ENCODE measurements around the gene DDX25. TPM values are rescaled to one million over a fixed set of nuclear protein-coding genes. Genes with fewer than 3 reads are reported as not detected.
A peak's percentile ranks its signal among the peaks of the same experiment; 100 is the strongest.

Gene DDX25
- total and polyA plus RNA-seq, 2 of the 8 experiments (the other 6 are each of a cell fraction or from before 2014, with no cell fraction given) = 17.6 to 17.9 TPM

DNA sequence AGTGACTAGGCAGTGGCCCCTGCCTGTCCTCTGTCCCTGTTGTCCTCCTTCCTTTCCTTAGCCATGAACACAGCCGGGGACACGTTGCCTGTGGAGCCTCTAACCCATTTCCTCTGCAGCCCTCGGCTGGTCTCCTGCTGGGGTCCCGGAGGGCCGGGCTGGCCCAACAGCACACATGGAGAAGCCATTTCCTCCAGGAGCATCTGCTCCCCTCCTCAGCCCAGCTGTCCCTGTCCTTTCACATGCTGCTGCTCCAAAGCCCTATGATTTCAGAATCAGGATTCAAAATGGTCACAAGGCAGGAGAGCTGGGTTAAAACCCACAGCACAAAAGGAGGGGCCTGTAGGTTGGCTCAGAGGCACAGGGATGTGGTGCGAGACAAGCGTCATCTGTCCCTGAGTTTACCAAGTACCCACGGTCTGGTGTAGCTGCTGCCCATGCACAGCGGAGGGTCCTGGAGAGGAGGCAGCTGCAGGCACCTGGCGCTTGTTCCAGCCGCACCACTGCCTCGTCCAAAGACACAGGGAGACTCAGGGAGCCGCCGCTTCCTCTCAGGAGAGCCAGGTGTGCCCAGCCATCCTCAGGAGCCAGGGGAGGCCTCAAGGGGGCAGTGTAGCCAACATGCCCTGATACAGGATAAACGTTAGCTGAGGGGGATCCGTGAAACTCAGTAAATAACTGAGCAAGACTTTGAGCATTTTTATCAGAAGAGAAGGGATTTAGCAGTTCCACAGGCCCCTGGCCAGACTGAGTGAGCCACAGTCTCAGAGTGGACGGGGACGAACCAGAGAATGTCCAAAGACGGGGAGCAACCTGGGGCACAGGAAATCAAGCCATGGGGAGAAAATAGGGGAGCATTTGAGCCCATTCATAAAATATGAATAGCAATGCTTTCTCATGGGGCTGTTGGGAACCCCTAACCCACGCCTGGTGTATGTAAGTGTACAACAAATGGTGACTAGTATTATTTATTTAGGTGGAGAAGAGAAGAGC is 37.6 kb downstream of the DDX25 start (continued):
- TF ChIP-seq SUZ12 (IDR thresholded peaks at IDR 0.05; ENCODE audit: low read length) = no peak
- peak in 1 of 2 experiments; percentile 63; a peak in 1 of 3 replicates for TF ChIP-seq EP300 (IDR thresholded peaks at IDR 0.05; ENCODE audit: borderline replicate concordance in 1 of 2, low read depth in 2 of 2, low read length in 2 of 2)
- no peak for TF ChIP-seq SRF (IDR thresholded peaks at IDR 0.05; ENCODE audit: low read depth, low read length)
- TF ChIP-seq KDM4A (IDR thresholded peaks at IDR 0.05; ENCODE audit: low read depth, low read length, severe bottlenecking) = no peak
- peak; percentile 71 to 78 for TF ChIP-seq RAD21 (IDR thresholded peaks at IDR 0.05 in 1 of 2, conservative IDR thresholded peaks at IDR 0.05 in 1 of 2; ENCODE audit: low read depth in 2 of 2, low read length in 2 of 2)
- no peak for TF ChIP-seq KDM5A (IDR thresholded peaks at IDR 0.05; ENCODE audit: low read length)
- no peak for TF ChIP-seq RBBP5 (IDR thresholded peaks at IDR 0.05; ENCODE audit: borderline replicate concordance, low read depth, low read length)
- TF ChIP-seq JUND (IDR thresholded peaks at IDR 0.05; ENCODE audit: low read length) = no peak
- no peak for TF ChIP-seq PHF8 (conservative IDR thresholded peaks at IDR 0.05; ENCODE audit: low read depth, low read length)
- no peak for TF ChIP-seq CTBP2 (IDR thresholded peaks at IDR 0.05; ENCODE audit: borderline replicate concordance, insufficient read depth, insufficient read length, low read length)
- peak; percentile 43; the same call in 1 of the 2 replicates for TF ChIP-seq CREB1 (IDR thresholded peaks at IDR 0.05)
- peak; percentile 76 for TF ChIP-seq MAX (IDR thresholded peaks at IDR 0.05)
- TF ChIP-seq TAF1 (IDR thresholded peaks at IDR 0.05; ENCODE audit: low read depth, low read length) = peak; percentile 57
- 0 out of 2 replicates have a peak, but pooled peaks have one; percentile 41 for TF ChIP-seq YY1 (IDR thresholded peaks at IDR 0.05; ENCODE audit: low read depth, low read length)
- no peak for TF ChIP-seq POLR2A (IDR thresholded peaks at IDR 0.05; ENCODE audit: control extremely low read depth in 1 of 2, low read depth in 2 of 2, low read length in 2 of 2)
- TF ChIP-seq EZH2 (IDR thresholded peaks at IDR 0.05; ENCODE audit: low read depth, low read length, severe bottlenecking) = no peak
- no peak for TF ChIP-seq KDM1A (IDR thresholded peaks at IDR 0.05; ENCODE audit: borderline replicate concordance, low read length)
- TF ChIP-seq JUN (IDR thresholded peaks at IDR 0.05; ENCODE audit: low read depth, low read length) = no peak
- peak; percentile 48; the same call in 1 of the 2 replicates for TF ChIP-seq E2F6 (IDR thresholded peaks at IDR 0.05)
- TF ChIP-seq, protein P1, sequence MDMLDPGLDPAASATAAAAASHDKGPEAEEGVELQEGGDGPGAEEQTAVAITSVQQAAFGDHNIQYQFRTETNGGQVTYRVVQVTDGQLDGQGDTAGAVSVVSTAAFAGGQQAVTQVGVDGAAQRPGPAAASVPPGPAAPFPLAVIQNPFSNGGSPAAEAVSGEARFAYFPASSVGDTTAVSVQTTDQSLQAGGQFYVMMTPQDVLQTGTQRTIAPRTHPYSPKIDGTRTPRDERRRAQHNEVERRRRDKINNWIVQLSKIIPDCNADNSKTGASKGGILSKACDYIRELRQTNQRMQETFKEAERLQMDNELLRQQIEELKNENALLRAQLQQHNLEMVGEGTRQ (IDR thresholded peaks at IDR 0.05; ENCODE audit: low read length) = no peak
